K562 (cell line): Measurements from ENCODE around the gene CEBPZ. TPM values are rescaled to one million over a fixed set of nuclear protein-coding genes. Genes with fewer than 3 reads are reported as not detected.
A peak's percentile ranks its signal among the peaks of the same experiment; 100 is the strongest.

Experiments used
- JUND ChIP-seq, 2 experiments: IDR thresholded peaks; 2 replicates in 1 of 2; 3 replicates in 1 of 2; pipeline ENCODE4 v1.6.1; 2011; ENCODE audit warnings: borderline replicate concordance in 2 of 2, low read depth in 2 of 2, low read length in 2 of 2, improper control_type of control experiment in 1 of 2, missing biosample characterization in 1 of 2, missing genetic modification characterization in 1 of 2, missing genetic modification reagents in 1 of 2
- RBM22 ChIP-seq: fragments of 200-400 bp; formaldehyde crosslinking; IDR thresholded peaks from 2 replicates; pipeline ENCODE4 v1.6.1; 2018; ENCODE audit warnings: low read length, low read depth; ENCODE audit not compliant: poor library complexity, severe bottlenecking
- THRAP3 ChIP-seq: fragments of 450-650 bp; IDR thresholded peaks from 2 replicates; pipeline ENCODE4 v1.6.1; 2016; ENCODE audit warnings: mild to moderate bottlenecking, inconsistent platforms, borderline replicate concordance
- polyA plus RNA-seq, 8 experiments: library from polyadenylated mRNA; depleted of rRNA in 4 of 8; stranded (reverse) in 5 of 8; unstranded in 3 of 8; fragments of >200 nt; fragmentation: Nextera tagmentation in 2 of 8; fragmentation: Illumina TruSeq in 1 of 8; extraction: Ambion mirVana in 2 of 8; extraction: Trizol in 1 of 8; gene quantifications; 2 replicates each; pipeline versions ENCODE4 v1.2.1 to v1.2.3, GENCODE V29; 2011 to 2014; ENCODE audit warnings: inconsistent platforms in 1 of 8, missing spikeins in 1 of 8
- total RNA-seq, 7 experiments: library from RNA; depleted of rRNA in 6 of 7; stranded (reverse); fragments of >200 nt in 6 of 7; fragmentation: Illumina TruSeq in 2 of 7; extraction: Trizol in 2 of 7; gene quantifications; 2 replicates each; pipeline versions ENCODE4 v1.2.1 to v1.2.3, GENCODE V29; 2011 to 2021; ENCODE audit warnings: low replicate concordance in 1 of 7
- TF ChIP-seq, protein P1 (sequence below): fragments of 450-650 bp; formaldehyde crosslinking; IDR thresholded peaks from 2 replicates; pipeline ENCODE4 v1.4.0; 2020; ENCODE audit warnings: mild to moderate bottlenecking, moderate library complexity
- TF ChIP-seq, protein P2 (sequence below): fragments of 450-650 bp; IDR thresholded peaks from 2 replicates; pipeline ENCODE4 v1.6.1; 2016; ENCODE audit warnings: mild to moderate bottlenecking, moderate library complexity

Gene CEBPZ
- total and polyA plus RNA-seq, 9 of the 15 experiments (the other 6 are each of a cell fraction or from before 2014, with no cell fraction given), result 49.7 to 160 (median 82.8) TPM

DNA sequence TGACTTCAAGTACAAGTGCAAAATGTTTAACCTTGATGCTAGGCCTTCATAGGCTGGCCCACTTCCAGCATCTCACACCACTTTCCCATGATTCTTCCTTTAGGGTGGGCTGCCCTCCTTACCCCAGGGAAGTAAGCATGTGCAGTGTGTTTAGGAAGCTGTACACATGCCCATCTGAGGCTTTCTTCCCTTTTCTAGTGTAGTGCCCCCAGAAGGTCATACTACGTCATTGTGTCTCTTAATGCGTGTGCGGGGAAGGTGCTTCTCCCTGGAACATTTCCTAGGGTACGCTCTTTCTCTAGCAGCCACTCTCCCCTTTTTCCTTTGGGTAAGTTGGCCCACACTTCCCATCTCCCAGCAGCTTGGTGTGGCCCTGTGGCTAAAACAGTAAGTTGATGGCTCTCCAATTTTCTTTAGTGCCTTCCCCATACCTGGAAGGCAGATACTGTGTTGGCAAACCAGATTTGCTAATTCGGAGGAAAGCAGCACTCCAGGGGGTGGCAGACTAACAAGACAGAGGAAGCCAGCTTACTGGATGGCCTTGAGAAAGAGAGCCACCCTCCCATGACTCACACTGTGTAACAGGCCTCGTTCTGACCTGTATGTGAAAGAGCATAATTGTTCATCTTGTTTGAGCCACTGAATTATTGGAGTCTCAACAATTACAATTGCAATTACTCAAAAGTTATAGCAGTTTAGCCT lies 41.8 kb downstream of the CEBPZ start (continued):
- TF ChIP-seq, protein P1, sequence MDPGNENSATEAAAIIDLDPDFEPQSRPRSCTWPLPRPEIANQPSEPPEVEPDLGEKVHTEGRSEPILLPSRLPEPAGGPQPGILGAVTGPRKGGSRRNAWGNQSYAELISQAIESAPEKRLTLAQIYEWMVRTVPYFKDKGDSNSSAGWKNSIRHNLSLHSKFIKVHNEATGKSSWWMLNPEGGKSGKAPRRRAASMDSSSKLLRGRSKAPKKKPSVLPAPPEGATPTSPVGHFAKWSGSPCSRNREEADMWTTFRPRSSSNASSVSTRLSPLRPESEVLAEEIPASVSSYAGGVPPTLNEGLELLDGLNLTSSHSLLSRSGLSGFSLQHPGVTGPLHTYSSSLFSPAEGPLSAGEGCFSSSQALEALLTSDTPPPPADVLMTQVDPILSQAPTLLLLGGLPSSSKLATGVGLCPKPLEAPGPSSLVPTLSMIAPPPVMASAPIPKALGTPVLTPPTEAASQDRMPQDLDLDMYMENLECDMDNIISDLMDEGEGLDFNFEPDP (CRISPR knock-in tag), result no peak
- TF ChIP-seq JUND (IDR thresholded peaks at IDR 0.05; ENCODE audit: borderline replicate concordance, low read depth, low read length), result peak; percentile 71
- TF ChIP-seq JUND (tag; IDR thresholded peaks at IDR 0.05; ENCODE audit: borderline replicate concordance, low read depth, low read length), result peak; percentile 50; the same call in 2 of the 3 replicates
- TF ChIP-seq THRAP3, result no peak
- TF ChIP-seq RBM22, result no peak
- TF ChIP-seq, protein P2, sequence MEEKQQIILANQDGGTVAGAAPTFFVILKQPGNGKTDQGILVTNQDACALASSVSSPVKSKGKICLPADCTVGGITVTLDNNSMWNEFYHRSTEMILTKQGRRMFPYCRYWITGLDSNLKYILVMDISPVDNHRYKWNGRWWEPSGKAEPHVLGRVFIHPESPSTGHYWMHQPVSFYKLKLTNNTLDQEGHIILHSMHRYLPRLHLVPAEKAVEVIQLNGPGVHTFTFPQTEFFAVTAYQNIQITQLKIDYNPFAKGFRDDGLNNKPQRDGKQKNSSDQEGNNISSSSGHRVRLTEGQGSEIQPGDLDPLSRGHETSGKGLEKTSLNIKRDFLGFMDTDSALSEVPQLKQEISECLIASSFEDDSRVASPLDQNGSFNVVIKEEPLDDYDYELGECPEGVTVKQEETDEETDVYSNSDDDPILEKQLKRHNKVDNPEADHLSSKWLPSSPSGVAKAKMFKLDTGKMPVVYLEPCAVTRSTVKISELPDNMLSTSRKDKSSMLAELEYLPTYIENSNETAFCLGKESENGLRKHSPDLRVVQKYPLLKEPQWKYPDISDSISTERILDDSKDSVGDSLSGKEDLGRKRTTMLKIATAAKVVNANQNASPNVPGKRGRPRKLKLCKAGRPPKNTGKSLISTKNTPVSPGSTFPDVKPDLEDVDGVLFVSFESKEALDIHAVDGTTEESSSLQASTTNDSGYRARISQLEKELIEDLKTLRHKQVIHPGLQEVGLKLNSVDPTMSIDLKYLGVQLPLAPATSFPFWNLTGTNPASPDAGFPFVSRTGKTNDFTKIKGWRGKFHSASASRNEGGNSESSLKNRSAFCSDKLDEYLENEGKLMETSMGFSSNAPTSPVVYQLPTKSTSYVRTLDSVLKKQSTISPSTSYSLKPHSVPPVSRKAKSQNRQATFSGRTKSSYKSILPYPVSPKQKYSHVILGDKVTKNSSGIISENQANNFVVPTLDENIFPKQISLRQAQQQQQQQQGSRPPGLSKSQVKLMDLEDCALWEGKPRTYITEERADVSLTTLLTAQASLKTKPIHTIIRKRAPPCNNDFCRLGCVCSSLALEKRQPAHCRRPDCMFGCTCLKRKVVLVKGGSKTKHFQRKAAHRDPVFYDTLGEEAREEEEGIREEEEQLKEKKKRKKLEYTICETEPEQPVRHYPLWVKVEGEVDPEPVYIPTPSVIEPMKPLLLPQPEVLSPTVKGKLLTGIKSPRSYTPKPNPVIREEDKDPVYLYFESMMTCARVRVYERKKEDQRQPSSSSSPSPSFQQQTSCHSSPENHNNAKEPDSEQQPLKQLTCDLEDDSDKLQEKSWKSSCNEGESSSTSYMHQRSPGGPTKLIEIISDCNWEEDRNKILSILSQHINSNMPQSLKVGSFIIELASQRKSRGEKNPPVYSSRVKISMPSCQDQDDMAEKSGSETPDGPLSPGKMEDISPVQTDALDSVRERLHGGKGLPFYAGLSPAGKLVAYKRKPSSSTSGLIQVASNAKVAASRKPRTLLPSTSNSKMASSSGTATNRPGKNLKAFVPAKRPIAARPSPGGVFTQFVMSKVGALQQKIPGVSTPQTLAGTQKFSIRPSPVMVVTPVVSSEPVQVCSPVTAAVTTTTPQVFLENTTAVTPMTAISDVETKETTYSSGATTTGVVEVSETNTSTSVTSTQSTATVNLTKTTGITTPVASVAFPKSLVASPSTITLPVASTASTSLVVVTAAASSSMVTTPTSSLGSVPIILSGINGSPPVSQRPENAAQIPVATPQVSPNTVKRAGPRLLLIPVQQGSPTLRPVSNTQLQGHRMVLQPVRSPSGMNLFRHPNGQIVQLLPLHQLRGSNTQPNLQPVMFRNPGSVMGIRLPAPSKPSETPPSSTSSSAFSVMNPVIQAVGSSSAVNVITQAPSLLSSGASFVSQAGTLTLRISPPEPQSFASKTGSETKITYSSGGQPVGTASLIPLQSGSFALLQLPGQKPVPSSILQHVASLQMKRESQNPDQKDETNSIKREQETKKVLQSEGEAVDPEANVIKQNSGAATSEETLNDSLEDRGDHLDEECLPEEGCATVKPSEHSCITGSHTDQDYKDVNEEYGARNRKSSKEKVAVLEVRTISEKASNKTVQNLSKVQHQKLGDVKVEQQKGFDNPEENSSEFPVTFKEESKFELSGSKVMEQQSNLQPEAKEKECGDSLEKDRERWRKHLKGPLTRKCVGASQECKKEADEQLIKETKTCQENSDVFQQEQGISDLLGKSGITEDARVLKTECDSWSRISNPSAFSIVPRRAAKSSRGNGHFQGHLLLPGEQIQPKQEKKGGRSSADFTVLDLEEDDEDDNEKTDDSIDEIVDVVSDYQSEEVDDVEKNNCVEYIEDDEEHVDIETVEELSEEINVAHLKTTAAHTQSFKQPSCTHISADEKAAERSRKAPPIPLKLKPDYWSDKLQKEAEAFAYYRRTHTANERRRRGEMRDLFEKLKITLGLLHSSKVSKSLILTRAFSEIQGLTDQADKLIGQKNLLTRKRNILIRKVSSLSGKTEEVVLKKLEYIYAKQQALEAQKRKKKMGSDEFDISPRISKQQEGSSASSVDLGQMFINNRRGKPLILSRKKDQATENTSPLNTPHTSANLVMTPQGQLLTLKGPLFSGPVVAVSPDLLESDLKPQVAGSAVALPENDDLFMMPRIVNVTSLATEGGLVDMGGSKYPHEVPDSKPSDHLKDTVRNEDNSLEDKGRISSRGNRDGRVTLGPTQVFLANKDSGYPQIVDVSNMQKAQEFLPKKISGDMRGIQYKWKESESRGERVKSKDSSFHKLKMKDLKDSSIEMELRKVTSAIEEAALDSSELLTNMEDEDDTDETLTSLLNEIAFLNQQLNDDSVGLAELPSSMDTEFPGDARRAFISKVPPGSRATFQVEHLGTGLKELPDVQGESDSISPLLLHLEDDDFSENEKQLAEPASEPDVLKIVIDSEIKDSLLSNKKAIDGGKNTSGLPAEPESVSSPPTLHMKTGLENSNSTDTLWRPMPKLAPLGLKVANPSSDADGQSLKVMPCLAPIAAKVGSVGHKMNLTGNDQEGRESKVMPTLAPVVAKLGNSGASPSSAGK, result 0 out of 2 replicates have a peak, but pooled peaks have one; percentile 2
